ENCODE measurements around the gene SCRT2.

- TF ChIP-seq CTCF (IDR thresholded peaks at IDR 0.05; ENCODE audit: low read depth, low read length, missing input control) (no peak), SP1 (IDR thresholded peaks at IDR 0.05) (no peak), RAD21 (IDR thresholded peaks at IDR 0.05) (no peak), FOXA2 (IDR thresholded peaks at IDR 0.05) (no peak), JUND (IDR thresholded peaks at IDR 0.05) (no peak), EGR1 (IDR thresholded peaks at IDR 0.05; ENCODE audit: low read depth in 2 of 2) (no peak), GABPA (IDR thresholded peaks at IDR 0.05 in 1 of 2, conservative IDR thresholded peaks at IDR 0.05 in 1 of 2) (no peak)
Measured at GRCh38 chr20:622161-622560, 53.4 kb downstream of the SCRT2 start.

Measured in liver (tissue), 3 donors.